Measurements from ENCODE around the gene NSF.
"Not testable (repeated sequence)": the region's sequence is repeated elsewhere in the genome, so short reads cannot be mapped to it uniquely, and the experiment has no call there.

NSF gene

GRCh38 chr17:46756861-46757260 lies 166.4 kb downstream of the NSF start (continued):
- TF ChIP-seq ZBTB26 (tag by site-specific recombination; optimal IDR thresholded peaks at IDR 0.05) = no peak
- TF ChIP-seq GLIS1 (tag by site-specific recombination; IDR thresholded peaks at IDR 0.05) = no peak
- no peak for TF ChIP-seq ZNF785 (tag by site-specific recombination; IDR thresholded peaks at IDR 0.05)
- no peak for TF ChIP-seq ZNF626 (tag by site-specific recombination; IDR thresholded peaks at IDR 0.05)
- no peak for TF ChIP-seq ZNF184 (tag by site-specific recombination; IDR thresholded peaks at IDR 0.05)
- TF ChIP-seq, protein P1, sequence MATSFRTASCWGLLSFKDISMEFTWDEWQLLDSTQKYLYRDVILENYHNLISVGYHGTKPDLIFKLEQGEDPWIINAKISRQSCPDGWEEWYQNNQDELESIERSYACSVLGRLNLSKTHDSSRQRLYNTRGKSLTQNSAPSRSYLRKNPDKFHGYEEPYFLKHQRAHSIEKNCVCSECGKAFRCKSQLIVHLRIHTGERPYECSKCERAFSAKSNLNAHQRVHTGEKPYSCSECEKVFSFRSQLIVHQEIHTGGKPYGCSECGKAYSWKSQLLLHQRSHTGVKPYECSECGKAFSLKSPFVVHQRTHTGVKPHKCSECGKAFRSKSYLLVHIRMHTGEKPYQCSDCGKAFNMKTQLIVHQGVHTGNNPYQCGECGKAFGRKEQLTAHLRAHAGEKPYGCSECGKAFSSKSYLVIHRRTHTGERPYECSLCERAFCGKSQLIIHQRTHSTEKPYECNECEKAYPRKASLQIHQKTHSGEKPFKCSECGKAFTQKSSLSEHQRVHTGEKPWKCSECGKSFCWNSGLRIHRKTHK (tag by site-specific recombination; IDR thresholded peaks at IDR 0.05) = no peak
- TF ChIP-seq ZNF394 (tag by site-specific recombination; IDR thresholded peaks at IDR 0.05; ENCODE audit: borderline replicate concordance) = no peak
- TF ChIP-seq, protein P2, sequence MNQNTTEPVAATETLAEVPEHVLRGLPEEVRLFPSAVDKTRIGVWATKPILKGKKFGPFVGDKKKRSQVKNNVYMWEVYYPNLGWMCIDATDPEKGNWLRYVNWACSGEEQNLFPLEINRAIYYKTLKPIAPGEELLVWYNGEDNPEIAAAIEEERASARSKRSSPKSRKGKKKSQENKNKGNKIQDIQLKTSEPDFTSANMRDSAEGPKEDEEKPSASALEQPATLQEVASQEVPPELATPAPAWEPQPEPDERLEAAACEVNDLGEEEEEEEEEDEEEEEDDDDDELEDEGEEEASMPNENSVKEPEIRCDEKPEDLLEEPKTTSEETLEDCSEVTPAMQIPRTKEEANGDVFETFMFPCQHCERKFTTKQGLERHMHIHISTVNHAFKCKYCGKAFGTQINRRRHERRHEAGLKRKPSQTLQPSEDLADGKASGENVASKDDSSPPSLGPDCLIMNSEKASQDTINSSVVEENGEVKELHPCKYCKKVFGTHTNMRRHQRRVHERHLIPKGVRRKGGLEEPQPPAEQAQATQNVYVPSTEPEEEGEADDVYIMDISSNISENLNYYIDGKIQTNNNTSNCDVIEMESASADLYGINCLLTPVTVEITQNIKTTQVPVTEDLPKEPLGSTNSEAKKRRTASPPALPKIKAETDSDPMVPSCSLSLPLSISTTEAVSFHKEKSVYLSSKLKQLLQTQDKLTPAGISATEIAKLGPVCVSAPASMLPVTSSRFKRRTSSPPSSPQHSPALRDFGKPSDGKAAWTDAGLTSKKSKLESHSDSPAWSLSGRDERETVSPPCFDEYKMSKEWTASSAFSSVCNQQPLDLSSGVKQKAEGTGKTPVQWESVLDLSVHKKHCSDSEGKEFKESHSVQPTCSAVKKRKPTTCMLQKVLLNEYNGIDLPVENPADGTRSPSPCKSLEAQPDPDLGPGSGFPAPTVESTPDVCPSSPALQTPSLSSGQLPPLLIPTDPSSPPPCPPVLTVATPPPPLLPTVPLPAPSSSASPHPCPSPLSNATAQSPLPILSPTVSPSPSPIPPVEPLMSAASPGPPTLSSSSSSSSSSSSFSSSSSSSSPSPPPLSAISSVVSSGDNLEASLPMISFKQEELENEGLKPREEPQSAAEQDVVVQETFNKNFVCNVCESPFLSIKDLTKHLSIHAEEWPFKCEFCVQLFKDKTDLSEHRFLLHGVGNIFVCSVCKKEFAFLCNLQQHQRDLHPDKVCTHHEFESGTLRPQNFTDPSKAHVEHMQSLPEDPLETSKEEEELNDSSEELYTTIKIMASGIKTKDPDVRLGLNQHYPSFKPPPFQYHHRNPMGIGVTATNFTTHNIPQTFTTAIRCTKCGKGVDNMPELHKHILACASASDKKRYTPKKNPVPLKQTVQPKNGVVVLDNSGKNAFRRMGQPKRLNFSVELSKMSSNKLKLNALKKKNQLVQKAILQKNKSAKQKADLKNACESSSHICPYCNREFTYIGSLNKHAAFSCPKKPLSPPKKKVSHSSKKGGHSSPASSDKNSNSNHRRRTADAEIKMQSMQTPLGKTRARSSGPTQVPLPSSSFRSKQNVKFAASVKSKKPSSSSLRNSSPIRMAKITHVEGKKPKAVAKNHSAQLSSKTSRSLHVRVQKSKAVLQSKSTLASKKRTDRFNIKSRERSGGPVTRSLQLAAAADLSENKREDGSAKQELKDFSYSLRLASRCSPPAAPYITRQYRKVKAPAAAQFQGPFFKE (tag by site-specific recombination; IDR thresholded peaks at IDR 0.05; ENCODE audit: borderline replicate concordance) = no peak
- TF ChIP-seq MEIS1 (CRISPR knock-in tag; IDR thresholded peaks at IDR 0.05; ENCODE audit: borderline replicate concordance) = no peak
- TF ChIP-seq SCRT1 (tag by site-specific recombination; IDR thresholded peaks at IDR 0.05; ENCODE audit: borderline replicate concordance) = no peak
- TF ChIP-seq ZNF114 (tag by site-specific recombination; IDR thresholded peaks at IDR 0.05) = no peak

- H3K4me3 ChIP-seq (ENCODE audit: low read depth, low read length); H3K9me3 ChIP-seq (ENCODE audit: control insufficient read depth, insufficient read depth, low read depth, low read length); POLR2A ChIA-PET; H3K4me1 ChIP-seq (ENCODE audit: control insufficient read depth, insufficient read depth, low read length); H3K27ac ChIP-seq (ENCODE audit: extremely low read depth, low read depth, low read length): not testable (repeated sequence)
- TF ChIP-seq KLF1 (tag by site-specific recombination; IDR thresholded peaks at IDR 0.05) (peak; percentile 58), ZFHX2 (tag by site-specific recombination; conservative IDR thresholded peaks at IDR 0.05) (0 out of 2 replicates have a peak, but pooled peaks have one; percentile 22)
- CTCF ChIA-PET = interaction anchor here (0.6 to 0.7 kb wide), 2 partner anchors 185 to 333 kb away, joined by 3 to 8 read pairs; no protein-coding TSS in a partner anchor
- peaks cover 6 to 47% of the 10 kb centered on the region in 2 experiments for H3K36me3 ChIP-seq (ENCODE audit: control insufficient read depth in 2 of 2, insufficient read depth in 1 of 2, low read length in 2 of 2)
Measured at GRCh38 chr17:46757588-46757987, 167.1 kb downstream of the NSF start.

DNA sequence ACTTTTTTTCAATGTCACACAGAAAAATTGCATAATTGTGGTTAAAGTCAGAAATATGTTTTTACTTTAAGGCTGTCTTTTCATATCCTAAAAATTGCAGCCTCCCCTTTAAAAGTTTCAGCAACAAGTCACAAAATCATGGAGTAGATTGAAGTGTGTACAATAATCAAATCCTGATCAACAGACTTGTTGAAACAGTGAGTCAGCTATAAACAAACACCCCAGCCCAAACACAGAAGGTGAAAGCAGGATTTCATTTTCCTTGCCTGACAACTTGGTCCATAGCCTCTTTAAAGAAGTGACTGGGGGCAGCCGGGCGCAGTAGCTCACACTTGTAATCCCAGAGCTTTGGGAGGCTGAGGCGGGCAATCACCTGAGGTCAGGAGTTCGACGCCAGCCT lies 168.1 kb downstream of the NSF start:
- TF ChIP-seq SCRT2 (tag by site-specific recombination; IDR thresholded peaks at IDR 0.05) = peak; percentile 88
- TF ChIP-seq, protein P3, sequence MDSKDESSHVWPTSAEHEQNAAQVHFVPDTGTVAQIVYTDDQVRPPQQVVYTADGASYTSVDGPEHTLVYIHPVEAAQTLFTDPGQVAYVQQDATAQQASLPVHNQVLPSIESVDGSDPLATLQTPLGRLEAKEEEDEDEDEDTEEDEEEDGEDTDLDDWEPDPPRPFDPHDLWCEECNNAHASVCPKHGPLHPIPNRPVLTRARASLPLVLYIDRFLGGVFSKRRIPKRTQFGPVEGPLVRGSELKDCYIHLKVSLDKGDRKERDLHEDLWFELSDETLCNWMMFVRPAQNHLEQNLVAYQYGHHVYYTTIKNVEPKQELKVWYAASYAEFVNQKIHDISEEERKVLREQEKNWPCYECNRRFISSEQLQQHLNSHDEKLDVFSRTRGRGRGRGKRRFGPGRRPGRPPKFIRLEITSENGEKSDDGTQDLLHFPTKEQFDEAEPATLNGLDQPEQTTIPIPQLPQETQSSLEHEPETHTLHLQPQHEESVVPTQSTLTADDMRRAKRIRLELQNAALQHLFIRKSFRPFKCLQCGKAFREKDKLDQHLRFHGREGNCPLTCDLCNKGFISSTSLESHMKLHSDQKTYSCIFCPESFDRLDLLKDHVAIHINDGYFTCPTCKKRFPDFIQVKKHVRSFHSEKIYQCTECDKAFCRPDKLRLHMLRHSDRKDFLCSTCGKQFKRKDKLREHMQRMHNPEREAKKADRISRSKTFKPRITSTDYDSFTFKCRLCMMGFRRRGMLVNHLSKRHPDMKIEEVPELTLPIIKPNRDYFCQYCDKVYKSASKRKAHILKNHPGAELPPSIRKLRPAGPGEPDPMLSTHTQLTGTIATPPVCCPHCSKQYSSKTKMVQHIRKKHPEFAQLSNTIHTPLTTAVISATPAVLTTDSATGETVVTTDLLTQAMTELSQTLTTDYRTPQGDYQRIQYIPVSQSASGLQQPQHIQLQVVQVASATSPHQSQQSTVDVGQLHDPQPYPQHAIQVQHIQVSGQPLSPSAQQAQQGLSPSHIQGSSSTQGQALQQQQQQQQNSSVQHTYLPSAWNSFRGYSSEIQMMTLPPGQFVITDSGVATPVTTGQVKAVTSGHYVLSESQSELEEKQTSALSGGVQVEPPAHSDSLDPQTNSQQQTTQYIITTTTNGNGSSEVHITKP (tag by site-specific recombination; IDR thresholded peaks at IDR 0.05) = no peak
- Histone ChIP-seq H3K9me3 (ENCODE audit: control insufficient read depth, insufficient read depth, low read depth, low read length) (no peaks in the 10 kb centered on the region), H3K27ac (ENCODE audit: extremely low read depth, low read depth, low read length) (no peak overlapping the region), H3K4me3 (ENCODE audit: low read depth, low read length) (no peak overlapping the region), H3K36me3 (ENCODE audit: control insufficient read depth in 2 of 2, insufficient read depth in 1 of 2, low read length in 2 of 2) (peaks cover 7 to 52% of the 10 kb centered on the region in 2 experiments), H3K4me1 (ENCODE audit: control insufficient read depth, insufficient read depth, low read length) (no peaks in the 10 kb centered on the region)
- CTCF ChIA-PET = interaction anchor here (0.7 kb wide), 2 partner anchors 182 to 332 kb away, joined by 3 to 8 read pairs; no protein-coding TSS in a partner anchor
- POLR2A ChIA-PET = no interaction called here
